Measurements from ENCODE around the gene ZNF76. TPM values are rescaled to one million over a fixed set of nuclear protein-coding genes. Genes with fewer than 3 reads are reported as not detected.

ZNF76 gene
- 10 to 100 TPM; 15.3 to 20.0 TPM for total RNA-seq

GRCh38 chr6:35259194-35259947 lies at the start of gene ZNF76:
ZNF76 (plus strand) TSS chr6:35259735; CDS start chr6:35281152, 21,417 bp downstream.

DNA sequence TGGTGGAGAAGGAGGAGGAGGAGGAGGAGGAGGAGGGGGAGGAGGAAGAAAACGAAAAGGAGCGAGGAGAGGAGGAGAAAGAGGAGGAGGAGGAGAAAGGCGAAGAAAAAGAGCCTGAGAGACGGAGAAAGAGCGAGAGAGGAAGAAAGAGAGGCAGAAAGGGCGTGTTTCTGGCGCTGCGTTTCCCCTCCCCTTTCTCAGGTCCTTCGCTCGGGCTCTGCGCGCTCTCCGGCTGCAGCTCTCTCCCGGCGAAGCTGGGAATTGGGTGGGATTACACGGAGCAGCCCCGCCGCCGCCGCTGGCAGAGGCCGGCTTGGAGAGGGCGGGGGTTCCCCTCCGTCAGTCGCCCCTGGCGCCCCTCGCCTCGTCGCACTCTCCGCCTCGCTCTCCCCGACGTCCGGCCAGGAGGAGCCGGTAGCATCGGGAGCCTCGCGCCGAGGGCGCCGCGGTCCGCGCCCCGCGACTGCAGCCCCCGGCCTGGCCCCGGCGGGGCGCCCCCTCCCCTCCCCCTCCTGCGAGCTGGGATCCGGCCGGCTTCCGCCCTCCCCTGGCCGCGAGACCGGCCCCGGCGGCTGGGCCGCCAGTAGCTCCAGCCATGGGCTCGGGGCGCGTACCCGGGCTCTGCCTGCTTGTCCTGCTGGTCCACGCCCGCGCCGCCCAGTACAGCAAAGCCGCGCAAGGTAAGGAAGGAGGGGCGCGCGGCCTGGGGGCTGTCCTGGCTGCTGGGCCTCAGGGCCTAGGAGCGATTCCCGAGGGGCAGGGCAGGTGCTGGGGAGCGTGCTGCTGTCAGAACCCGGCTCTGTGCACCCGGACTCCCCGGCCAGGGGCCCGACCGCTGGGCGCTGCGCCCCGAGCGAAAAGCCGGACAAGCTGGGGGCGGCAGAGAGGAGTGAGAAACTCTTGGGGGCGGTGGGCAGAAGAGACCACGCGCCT lies 45.4 kb upstream of the ZNF76 start, which contains the start of gene SCUBE3:
Gene SCUBE3 (plus strand): TSS at position 133 of the 933 bp plus-strand sequence. CDS start 463 bp downstream, at position 596.

DNA sequence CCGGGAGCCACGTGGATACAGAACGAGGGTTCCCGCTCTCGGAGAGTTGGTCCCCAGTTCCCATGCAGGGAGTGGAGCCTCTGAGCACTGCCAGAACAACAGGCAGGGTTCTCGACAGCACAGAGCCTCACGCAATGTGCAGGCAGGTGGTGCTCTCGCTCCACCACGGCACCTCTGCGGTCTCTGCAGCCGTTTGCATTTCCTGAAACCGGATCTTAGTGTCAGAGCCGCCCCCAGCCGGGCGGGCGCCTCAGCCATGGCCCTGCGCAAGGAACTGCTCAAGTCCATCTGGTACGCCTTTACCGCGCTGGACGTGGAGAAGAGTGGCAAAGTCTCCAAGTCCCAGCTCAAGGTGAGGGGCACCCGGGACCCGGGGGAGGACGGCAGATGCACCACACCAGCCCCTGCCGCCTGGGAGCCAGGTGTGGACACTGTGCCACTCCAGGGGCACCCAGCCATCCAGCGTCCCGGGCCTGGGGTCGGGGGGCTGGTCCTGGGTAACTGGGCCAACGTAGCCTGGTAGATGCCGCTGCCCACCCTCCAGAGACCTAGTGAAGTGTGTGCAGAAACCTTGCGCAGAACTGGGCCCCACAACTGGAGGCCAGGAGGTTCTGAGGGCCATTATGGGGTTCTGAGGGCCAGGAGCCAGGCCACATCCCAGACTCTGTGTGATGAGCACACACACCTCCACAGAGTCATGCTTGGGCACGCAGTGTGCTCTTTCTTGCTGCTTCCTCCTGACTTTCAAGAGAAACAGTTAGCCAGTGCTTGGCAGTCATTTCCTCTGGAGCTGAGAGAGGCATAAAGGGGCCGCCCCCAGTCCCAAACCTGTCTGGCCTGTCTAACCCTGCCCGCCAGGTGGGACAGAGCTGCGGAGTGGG lies 38.3 kb downstream of the ZNF76 start, which contains the start of gene DEF6:
Gene DEF6 (plus strand): TSS at position 218 of the 881 bp plus-strand sequence. CDS start 39 bp downstream, at position 257.

GRCh38 chr6:35342258-35343091 lies 82.9 kb downstream of the ZNF76 start, which contains the start of gene PPARD:
PPARD (plus strand) TSS chr6:35342558; CDS start chr6:35411088, 68,530 bp downstream.

Other genes with a start within 250 kb of the ZNF76 start
- gene TCP11, start 118.4 kb upstream of the ZNF76 start, total RNA-seq, result under 1 TPM in 1 of 2 donors, not detected in 1; 0.33 TPM
- under 1 TPM; under 0.01 TPM for gene SCUBE3, start 45.8 kb upstream of the ZNF76 start, total RNA-seq
- under 1 TPM; under 0.01 TPM for gene DEF6, start 38.1 kb downstream of the ZNF76 start, total RNA-seq
- gene PPARD, start 82.8 kb downstream of the ZNF76 start, total RNA-seq, result 1 to 10 TPM; 8.3 to 8.7 TPM
- gene FANCE, start 192.6 kb downstream of the ZNF76 start, total RNA-seq, result 1 to 10 TPM; 5.5 to 9.7 TPM
- gene RPL10A, start 208.7 kb downstream of the ZNF76 start, total RNA-seq, result 1,000 to 10,000 TPM in 1 of 2 donors, 100 to 1,000 TPM in 1; 520 to 1,278 TPM
- gene TEAD3, start 237.3 kb downstream of the ZNF76 start, total RNA-seq, result 1 to 10 TPM; 4.1 to 5.0 TPM

All from melanocyte of skin (primary cell).